Chondrocyte (in vitro differentiated cells): ENCODE results near the gene FOXO6. TPM values are rescaled to one million over a fixed set of nuclear protein-coding genes. Genes with fewer than 3 reads are reported as not detected.

Experiments
- DNase-seq: peaks from one replicate; pipeline ENCODE4 v3.0.0; 2021; ENCODE audit warnings: mixed read lengths, low spot score
- H3K27ac Mint-ChIP-seq: one replicate; pipeline ENCODE4 v1.8.0; 2021; ENCODE audit warnings: mild to moderate bottlenecking, moderate library complexity, mixed read lengths; ENCODE audit not compliant: unreplicated experiment
- H3K27me3 Mint-ChIP-seq: 2 replicates; pipeline ENCODE4 v1.8.0; 2021; ENCODE audit warnings: low read depth, mixed read lengths
- H3K36me3 Mint-ChIP-seq: 2 replicates; pipeline ENCODE4 v1.8.0; 2021; ENCODE audit warnings: low read depth, mixed read lengths
- H3K4me1 Mint-ChIP-seq: 2 replicates; pipeline ENCODE4 v1.8.0; 2021; ENCODE audit warnings: low read depth, mild to moderate bottlenecking, mixed read lengths
- H3K4me3 Mint-ChIP-seq: one replicate; pipeline ENCODE4 v1.8.0; 2021; ENCODE audit warnings: mild to moderate bottlenecking, moderate library complexity, mixed read lengths; ENCODE audit not compliant: unreplicated experiment
- H3K9me3 Mint-ChIP-seq: 2 replicates; pipeline ENCODE4 v1.8.0; 2021; ENCODE audit warnings: low read depth, mixed read lengths
- total RNA-seq: library from RNA; stranded (reverse); gene quantifications from 3 replicates; pipeline ENCODE4 v1.2.1, GENCODE V29; 2021
- TF ChIP-seq, protein P1 (sequence below): fragments of 200-600 bp; sonication (generic); IDR thresholded peaks from 2 replicates; pipeline ENCODE4 v1.5.0; 2021; ENCODE audit warnings: antibody characterized with exemption, mild to moderate bottlenecking, moderate library complexity

FOXO6 gene
- total RNA-seq, 1 donor from 2014 or later, result 1.1 TPM

DNA sequence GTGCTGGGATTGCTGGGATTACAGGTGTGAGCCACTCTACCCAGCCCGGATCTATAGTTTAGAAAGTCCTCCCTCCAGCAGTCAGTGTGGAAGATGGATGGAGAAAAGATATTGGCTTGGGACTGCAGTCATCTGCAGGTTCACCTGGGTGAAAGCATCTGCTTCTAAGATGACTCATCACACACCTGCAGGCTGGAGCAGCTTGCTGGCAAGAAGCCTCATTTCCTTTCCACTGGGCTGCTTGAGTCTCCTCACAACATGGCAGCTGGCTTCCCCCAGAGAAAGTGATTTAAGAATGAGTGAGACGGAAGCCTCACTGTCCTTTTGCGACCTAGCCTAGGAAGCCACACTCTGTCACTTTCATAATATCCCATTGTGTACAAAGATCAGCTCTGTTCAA is 50.0 kb downstream of the FOXO6 start:
- peaks cover 3% of the 10 kb centered on the region for H3K9me3 Mint-ChIP-seq
- peaks cover 23% of the 10 kb centered on the region for H3K27me3 Mint-ChIP-seq
- H3K4me3 Mint-ChIP-seq, result no peak overlapping the region
- peaks cover 3% of the 10 kb centered on the region for H3K36me3 Mint-ChIP-seq
- no peak for DNase-seq
- H3K4me1 Mint-ChIP-seq, result peaks cover 3% of the 10 kb centered on the region
- no peak overlapping the region for H3K27ac Mint-ChIP-seq
- TF ChIP-seq, protein P1, sequence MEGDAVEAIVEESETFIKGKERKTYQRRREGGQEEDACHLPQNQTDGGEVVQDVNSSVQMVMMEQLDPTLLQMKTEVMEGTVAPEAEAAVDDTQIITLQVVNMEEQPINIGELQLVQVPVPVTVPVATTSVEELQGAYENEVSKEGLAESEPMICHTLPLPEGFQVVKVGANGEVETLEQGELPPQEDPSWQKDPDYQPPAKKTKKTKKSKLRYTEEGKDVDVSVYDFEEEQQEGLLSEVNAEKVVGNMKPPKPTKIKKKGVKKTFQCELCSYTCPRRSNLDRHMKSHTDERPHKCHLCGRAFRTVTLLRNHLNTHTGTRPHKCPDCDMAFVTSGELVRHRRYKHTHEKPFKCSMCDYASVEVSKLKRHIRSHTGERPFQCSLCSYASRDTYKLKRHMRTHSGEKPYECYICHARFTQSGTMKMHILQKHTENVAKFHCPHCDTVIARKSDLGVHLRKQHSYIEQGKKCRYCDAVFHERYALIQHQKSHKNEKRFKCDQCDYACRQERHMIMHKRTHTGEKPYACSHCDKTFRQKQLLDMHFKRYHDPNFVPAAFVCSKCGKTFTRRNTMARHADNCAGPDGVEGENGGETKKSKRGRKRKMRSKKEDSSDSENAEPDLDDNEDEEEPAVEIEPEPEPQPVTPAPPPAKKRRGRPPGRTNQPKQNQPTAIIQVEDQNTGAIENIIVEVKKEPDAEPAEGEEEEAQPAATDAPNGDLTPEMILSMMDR, result no peak

DNA sequence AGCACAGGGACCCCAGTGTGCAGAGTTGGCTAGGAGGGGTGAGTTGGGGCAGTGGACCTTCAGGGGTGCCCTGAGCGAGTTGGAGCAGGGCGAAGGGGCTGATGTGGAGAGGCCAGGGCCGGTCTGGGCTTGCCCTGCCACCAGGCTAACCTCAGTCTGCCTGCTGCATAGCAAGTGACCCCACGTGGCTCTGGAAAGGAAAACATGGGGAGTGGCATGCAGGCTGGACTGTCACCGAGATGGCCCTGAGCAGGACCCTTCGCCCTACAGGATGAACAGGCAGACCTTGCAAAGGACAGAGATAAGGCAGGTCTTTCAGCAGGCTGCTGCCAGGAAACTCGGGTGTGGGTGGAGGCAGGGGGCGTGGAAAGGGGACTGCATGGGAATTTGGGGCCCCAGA is 51.5 kb downstream of the FOXO6 start:
- TF ChIP-seq, protein P1, result no peak
- H3K27ac Mint-ChIP-seq, result no peak overlapping the region
- H3K27me3 Mint-ChIP-seq, result peaks cover 25% of the 10 kb centered on the region
- H3K36me3 Mint-ChIP-seq, result peaks cover 3% of the 10 kb centered on the region
- DNase-seq, result no peak
- H3K9me3 Mint-ChIP-seq, result peaks cover 3% of the 10 kb centered on the region
- no peak overlapping the region for H3K4me3 Mint-ChIP-seq
- H3K4me1 Mint-ChIP-seq, result peaks cover 9% of the 10 kb centered on the region

DNA sequence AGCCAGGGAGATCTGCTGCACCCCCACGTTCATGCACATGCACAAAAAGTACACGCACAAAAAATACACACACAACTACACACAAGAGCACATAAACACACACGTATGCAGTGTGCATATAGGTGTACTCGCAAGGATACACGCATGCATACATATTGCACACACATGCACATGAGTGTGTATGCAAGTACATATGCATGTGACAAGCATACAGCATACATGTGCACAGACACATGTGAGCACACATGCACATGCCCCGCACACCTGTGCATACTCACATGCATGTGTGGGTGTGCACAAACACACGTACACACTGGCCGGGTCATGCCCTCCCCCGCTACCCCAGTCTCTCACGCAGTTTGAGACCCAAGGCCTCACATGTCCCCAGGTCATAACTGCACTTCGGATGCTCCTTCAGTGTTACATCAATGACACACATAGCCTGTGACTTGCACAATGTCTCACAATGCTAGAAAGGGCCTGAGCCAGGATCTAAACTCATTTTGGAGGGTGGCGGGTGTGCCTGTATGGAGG is 52.6 kb downstream of the FOXO6 start:
- Mint-ChIP-seq H3K4me3 (no peak overlapping the region), H3K27ac (no peak overlapping the region), H3K27me3 (peaks cover 17% of the 10 kb centered on the region), H3K36me3 (peaks cover 3% of the 10 kb centered on the region), H3K9me3 (peaks cover 3% of the 10 kb centered on the region), H3K4me1 (peaks cover 17% of the 10 kb centered on the region)
- no peak for DNase-seq
- TF ChIP-seq, protein P1, result no peak

DNA sequence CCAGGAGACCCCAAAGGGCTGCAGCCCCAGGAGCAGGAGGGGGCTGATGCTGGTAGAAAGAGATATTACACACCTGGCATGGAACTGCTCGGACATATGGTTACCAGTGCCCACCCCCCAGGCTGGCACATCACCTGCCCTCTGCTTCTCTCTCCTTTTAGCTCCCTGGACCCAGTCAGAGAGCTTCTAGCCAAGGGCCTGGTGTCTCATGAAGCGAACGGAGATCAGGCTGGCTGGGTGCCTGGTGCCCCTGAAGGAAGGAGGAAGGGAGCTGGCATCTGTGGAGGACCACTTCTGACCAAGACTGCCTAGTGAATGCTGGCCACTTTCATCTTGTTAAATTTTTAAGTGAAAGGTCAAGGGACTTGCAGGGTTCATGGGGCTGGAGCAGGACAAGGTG is 53.1 kb downstream of the FOXO6 start:
- TF ChIP-seq, protein P1, result no peak
- Mint-ChIP-seq H3K9me3 (peaks cover 3% of the 10 kb centered on the region), H3K27ac (no peak overlapping the region), H3K4me3 (no peak overlapping the region), H3K36me3 (peaks cover 3% of the 10 kb centered on the region), H3K4me1 (peaks cover 17% of the 10 kb centered on the region), H3K27me3 (peaks cover 14% of the 10 kb centered on the region)
- no peak for DNase-seq

- no peak for DNase-seq
- TF ChIP-seq, protein P1, result no peak
- Mint-ChIP-seq H3K27ac (no peak overlapping the region), H3K9me3 (peaks cover 3% of the 10 kb centered on the region), H3K4me1 (peaks cover 17% of the 10 kb centered on the region), H3K4me3 (no peak overlapping the region), H3K27me3 (peaks cover 9% of the 10 kb centered on the region), H3K36me3 (peaks cover 3% of the 10 kb centered on the region)
These were observed 53.6 kb downstream of the FOXO6 start for GRCh38 chr1:41414716-41415306.
